DND-41 (cell line): ENCODE measurements around the gene GRK7.

Experiments
- ATAC-seq: fragments of 200-7000 bp; cut with Tn5 transposase; 3 replicates; pipeline ENCODE4 v1.9.1; 2021; ENCODE audit warnings: low read depth; ENCODE audit not compliant: insufficient read depth
- DNase-seq: peaks from one replicate; pipeline ENCODE4 v3.0.0-alpha.2; 2020
- H2AFZ ChIP-seq: 2 replicates; pipeline ENCODE4 v1.6.0; 2012; ENCODE audit warnings: low read depth, low read length
- H3K27ac ChIP-seq: 2 replicates; pipeline ENCODE4 v1.5.1; 2012; ENCODE audit warnings: low read length, inconsistent platforms
- H3K27me3 ChIP-seq: fragments of 200-600 bp; sonication (generic); 2 replicates; pipeline ENCODE4 v1.6.0; 2012; ENCODE audit warnings: low read length, mild to moderate bottlenecking, inconsistent platforms; ENCODE audit not compliant: insufficient read depth, poor library complexity
- H3K36me3 ChIP-seq: 2 replicates; pipeline ENCODE4 v1.5.1; 2012; ENCODE audit warnings: low read length, inconsistent platforms; ENCODE audit not compliant: insufficient read depth
- H3K4me1 ChIP-seq: 2 replicates; pipeline ENCODE4 v1.5.1; 2012; ENCODE audit warnings: mild to moderate bottlenecking, low read length; ENCODE audit not compliant: insufficient read depth
- H3K4me2 ChIP-seq: 2 replicates; pipeline ENCODE4 v1.6.0; 2012; ENCODE audit warnings: mild to moderate bottlenecking, moderate library complexity, low read length, inconsistent platforms; ENCODE audit not compliant: insufficient read depth
- H3K4me3 ChIP-seq, 2 experiments: fragments of 200-600 bp in 1 of 2; shearing (Covaris generic) in 1 of 2; 2 replicates each; pipeline ENCODE4 v1.5.1; 2012 to 2016; ENCODE audit warnings: inconsistent platforms in 2 of 2, low read length in 2 of 2, mild to moderate bottlenecking in 2 of 2, low read depth in 1 of 2, moderate library complexity in 1 of 2
- H3K79me2 ChIP-seq: 2 replicates; pipeline ENCODE4 v1.6.0; 2012; ENCODE audit warnings: low read length, inconsistent platforms; ENCODE audit not compliant: insufficient read depth
- H3K9ac ChIP-seq: 2 replicates; pipeline ENCODE4 v1.6.0; 2012; ENCODE audit warnings: low read depth, mild to moderate bottlenecking, inconsistent platforms, low read length, moderate library complexity
- H3K9me3 ChIP-seq: 2 replicates; pipeline ENCODE4 v1.5.1; 2012; ENCODE audit warnings: low read length, moderate library complexity, mild to moderate bottlenecking, inconsistent platforms; ENCODE audit not compliant: insufficient read depth, severe bottlenecking
- H4K20me1 ChIP-seq: 2 replicates; pipeline ENCODE4 v1.6.0; 2012; ENCODE audit warnings: low read length; ENCODE audit not compliant: insufficient read depth
- EZH2 ChIP-seq: IDR thresholded peaks from 3 replicates; pipeline ENCODE4 v1.6.1; 2012; ENCODE audit warnings: borderline replicate concordance, low read depth, mild to moderate bottlenecking, moderate library complexity, low read length, inconsistent platforms; ENCODE audit not compliant: severe bottlenecking
- TF ChIP-seq, protein P1 (sequence below): IDR thresholded peaks from 2 replicates; pipeline ENCODE4 v1.5.1; 2012; ENCODE audit warnings: borderline replicate concordance, low read length, moderate library complexity, mild to moderate bottlenecking; ENCODE audit not compliant: poor library complexity, severe bottlenecking; ENCODE audit errors: extremely low read depth

The GRK7 gene

DNA sequence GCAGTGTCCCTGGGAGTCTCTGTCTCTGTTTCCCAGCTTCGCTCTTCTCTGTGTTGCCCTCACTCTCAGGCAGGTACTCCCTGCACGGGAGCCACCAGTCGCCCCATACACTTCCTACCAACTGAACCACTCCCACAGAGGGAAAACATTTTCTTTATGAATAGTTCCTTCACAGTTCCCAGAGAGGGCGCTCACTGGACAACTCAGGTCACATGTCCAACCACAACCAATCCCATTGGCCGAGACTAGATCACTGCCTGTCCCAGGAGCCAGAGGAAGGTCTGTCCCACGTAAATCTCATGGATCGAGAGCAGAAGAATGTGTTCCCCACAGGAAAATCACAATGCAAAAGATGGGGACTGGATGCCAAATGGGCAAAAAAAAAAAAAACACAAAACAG, 26.1 kb downstream of the GRK7 start:
- no peak overlapping the region for H3K4me3 ChIP-seq
- H3K27ac ChIP-seq: no peak overlapping the region
- no peak overlapping the region for H3K4me2 ChIP-seq
- TF ChIP-seq EZH2: no peak
- TF ChIP-seq, protein P1, sequence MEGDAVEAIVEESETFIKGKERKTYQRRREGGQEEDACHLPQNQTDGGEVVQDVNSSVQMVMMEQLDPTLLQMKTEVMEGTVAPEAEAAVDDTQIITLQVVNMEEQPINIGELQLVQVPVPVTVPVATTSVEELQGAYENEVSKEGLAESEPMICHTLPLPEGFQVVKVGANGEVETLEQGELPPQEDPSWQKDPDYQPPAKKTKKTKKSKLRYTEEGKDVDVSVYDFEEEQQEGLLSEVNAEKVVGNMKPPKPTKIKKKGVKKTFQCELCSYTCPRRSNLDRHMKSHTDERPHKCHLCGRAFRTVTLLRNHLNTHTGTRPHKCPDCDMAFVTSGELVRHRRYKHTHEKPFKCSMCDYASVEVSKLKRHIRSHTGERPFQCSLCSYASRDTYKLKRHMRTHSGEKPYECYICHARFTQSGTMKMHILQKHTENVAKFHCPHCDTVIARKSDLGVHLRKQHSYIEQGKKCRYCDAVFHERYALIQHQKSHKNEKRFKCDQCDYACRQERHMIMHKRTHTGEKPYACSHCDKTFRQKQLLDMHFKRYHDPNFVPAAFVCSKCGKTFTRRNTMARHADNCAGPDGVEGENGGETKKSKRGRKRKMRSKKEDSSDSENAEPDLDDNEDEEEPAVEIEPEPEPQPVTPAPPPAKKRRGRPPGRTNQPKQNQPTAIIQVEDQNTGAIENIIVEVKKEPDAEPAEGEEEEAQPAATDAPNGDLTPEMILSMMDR: peak; percentile 9
- peak overlapping the region; percentile 38; the same call in 1 of the 2 replicates for H2AFZ ChIP-seq
- H3K79me2 ChIP-seq: no peaks in the 10 kb centered on the region
- no peak overlapping the region for H3K9ac ChIP-seq
- no peaks in the 10 kb centered on the region for H3K36me3 ChIP-seq
- peak; percentile 45; the same call in 1 of the 3 replicates for ATAC-seq
- H3K4me1 ChIP-seq: no peaks in the 10 kb centered on the region
- DNase-seq: no peak
- no peaks in the 10 kb centered on the region for H4K20me1 ChIP-seq
- no peaks in the 10 kb centered on the region for H3K27me3 ChIP-seq
- no peaks in the 10 kb centered on the region for H3K9me3 ChIP-seq

DNA sequence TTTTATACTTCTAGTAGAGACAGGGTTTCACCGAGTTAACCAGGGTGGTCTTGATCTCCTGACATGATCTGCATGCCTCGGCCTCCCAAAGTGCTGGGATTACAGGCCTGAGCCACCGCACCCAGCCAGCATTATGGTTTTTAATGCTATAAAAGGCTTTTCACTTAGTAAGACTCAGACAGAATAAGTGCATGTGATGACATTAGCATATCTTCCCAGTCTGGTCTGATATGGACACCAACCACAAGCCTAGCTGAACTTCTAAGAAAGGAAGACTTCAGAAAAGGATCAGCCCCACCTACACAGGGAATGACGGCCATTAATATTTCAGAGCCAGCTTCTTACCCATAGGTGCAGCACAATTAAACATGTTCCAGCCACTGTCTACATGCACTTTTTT, 27.0 kb downstream of the GRK7 start:
- Histone ChIP-seq H3K4me3 (no peak overlapping the region), H3K79me2 (no peaks in the 10 kb centered on the region), H4K20me1 (no peaks in the 10 kb centered on the region), H3K4me1 (peaks cover 7% of the 10 kb centered on the region), H3K27ac (no peak overlapping the region), H3K9me3 (no peaks in the 10 kb centered on the region), H2AFZ (no peak overlapping the region), H3K9ac (no peak overlapping the region), H3K27me3 (no peaks in the 10 kb centered on the region), H3K4me2 (no peak overlapping the region), H3K36me3 (no peaks in the 10 kb centered on the region)
- DNase-seq (no peak), ATAC-seq (no peak)
- TF ChIP-seq EZH2: no peak
- TF ChIP-seq, protein P1: no peak

DNA sequence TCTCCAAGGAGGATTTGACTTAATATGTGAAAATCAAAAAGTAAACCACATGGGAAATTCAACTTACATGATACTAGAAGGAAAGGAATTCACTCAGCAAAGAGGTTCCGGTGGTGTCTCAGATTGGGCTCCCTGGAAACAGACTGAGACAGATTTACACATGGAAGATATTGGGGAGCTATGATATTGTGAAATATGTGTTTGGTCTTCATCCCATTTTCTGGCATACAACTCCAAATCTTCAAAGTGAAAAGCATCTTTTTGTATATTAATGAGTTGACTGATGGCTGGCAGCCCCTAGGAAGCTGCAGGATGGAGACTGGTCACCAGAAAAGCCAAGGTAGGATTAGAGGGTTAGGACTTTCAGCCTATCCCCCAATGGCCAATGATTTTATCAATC, 29.3 kb downstream of the GRK7 start:
- ATAC-seq (no peak), DNase-seq (no peak)
- H3K4me3 ChIP-seq: no peak overlapping the region
- no peaks in the 10 kb centered on the region for H3K9me3 ChIP-seq
- H3K79me2 ChIP-seq: no peaks in the 10 kb centered on the region
- TF ChIP-seq EZH2: no peak
- TF ChIP-seq, protein P1: no peak
- no peak overlapping the region for H3K27ac ChIP-seq
- no peak overlapping the region for H3K4me2 ChIP-seq
- H3K4me1 ChIP-seq: peaks cover 30% of the 10 kb centered on the region
- H3K36me3 ChIP-seq: no peaks in the 10 kb centered on the region
- H3K27me3 ChIP-seq: no peaks in the 10 kb centered on the region
- no peak overlapping the region for H2AFZ ChIP-seq
- H3K9ac ChIP-seq: no peak overlapping the region
- H4K20me1 ChIP-seq: no peaks in the 10 kb centered on the region
